Ammon's horn (tissue), 1 donor: Measurements from ENCODE around the gene LHX2.

Source experiments
- DNase-seq: peaks from one replicate; pipeline ENCODE4 v3.0.0-alpha.2; 2016; ENCODE audit warnings: low spot score

LHX2 gene

GRCh38 chr9:124014211-124014955, 2.8 kb downstream of the LHX2 start:
- no peak for DNase-seq

DNA sequence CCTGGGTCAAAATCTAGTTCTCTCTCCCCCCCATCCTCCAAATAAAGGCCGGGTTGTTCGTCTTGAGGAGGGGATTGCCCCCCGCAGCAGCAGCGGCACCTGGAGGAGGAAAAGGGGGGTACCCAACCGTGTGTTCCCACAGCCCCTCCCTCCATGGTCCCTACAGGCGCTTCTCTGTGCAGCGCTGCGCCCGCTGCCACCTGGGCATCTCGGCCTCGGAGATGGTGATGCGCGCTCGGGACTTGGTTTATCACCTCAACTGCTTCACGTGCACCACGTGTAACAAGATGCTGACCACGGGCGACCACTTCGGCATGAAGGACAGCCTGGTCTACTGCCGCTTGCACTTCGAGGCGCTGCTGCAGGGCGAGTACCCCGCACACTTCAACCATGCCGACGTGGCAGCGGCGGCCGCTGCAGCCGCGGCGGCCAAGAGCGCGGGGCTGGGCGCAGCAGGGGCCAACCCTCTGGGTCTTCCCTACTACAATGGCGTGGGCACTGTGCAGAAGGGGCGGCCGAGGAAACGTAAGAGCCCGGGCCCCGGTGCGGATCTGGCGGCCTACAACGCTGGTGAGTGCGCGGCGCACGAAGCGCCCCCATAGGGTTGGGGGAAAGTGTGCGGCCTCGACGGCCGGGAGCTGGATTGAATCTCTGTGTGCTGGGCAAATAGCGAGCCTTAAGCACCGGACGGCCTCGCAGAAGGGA, 3.5 kb downstream of the LHX2 start:
- no peak for DNase-seq

- no peak for DNase-seq
Observed at GRCh38 chr9:124015661-124016131, 4.1 kb downstream of the LHX2 start.

- DNase-seq: no peak
Observed at GRCh38 chr9:124016175-124017050, 4.8 kb downstream of the LHX2 start.

DNA sequence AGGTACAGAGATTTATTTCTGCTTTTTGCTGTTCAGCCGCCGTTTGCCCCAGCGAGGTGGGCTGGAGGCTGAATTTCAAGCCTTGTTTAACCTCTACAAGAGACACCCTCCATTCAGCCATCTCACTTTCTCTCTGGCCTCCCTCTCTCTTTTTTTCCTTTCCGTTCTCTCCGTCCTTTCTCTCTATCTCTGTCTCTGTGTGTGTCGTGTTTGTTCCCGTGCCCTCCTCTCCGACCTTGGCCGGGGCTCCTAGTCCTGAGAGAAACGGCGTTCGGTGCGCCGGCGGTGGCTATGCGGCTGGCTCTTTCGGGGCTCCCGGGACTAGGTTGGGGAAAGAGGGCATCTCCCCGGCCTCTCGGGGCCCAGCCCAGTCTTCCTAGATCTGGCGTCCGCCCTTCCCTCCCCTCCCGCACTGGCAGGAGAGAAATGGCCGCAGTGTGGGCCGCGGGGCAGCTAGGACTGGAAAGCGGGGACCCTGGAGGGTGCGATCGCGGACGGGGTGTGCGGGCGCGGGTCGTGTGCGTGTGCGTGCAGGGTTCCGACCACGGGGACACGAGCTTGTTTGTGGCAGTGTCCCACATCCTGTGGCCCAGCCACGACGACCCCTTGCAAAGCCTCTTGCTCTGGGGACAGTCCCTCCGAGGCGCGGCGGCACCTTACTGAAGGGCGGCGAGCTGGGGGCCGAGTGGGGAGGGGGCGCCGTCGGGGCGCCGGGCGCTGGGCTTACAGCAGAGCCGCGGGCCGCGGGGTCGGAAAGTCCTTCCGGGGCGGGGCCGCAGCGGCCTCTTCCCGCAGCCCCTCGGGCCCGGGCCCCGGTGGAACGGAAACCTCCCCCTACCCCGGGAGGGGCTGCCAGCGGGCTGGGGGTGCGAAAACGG, 5.7 kb downstream of the LHX2 start:
- DNase-seq: no peak

GRCh38 chr9:124017929-124018729, 6.6 kb downstream of the LHX2 start:
- no peak for DNase-seq

GRCh38 chr9:124018730-124019697, 7.4 kb downstream of the LHX2 start:
- DNase-seq: no peak

- DNase-seq: no peak
Observed at GRCh38 chr9:124019771-124020519, 8.4 kb downstream of the LHX2 start.

- no peak for DNase-seq
Observed at GRCh38 chr9:124020520-124021384, 9.2 kb downstream of the LHX2 start.

GRCh38 chr9:124021385-124021769, 9.8 kb downstream of the LHX2 start:
- DNase-seq: no peak

- DNase-seq: no peak
Observed at GRCh38 chr9:124022201-124023121, 10.9 kb downstream of the LHX2 start.

DNA sequence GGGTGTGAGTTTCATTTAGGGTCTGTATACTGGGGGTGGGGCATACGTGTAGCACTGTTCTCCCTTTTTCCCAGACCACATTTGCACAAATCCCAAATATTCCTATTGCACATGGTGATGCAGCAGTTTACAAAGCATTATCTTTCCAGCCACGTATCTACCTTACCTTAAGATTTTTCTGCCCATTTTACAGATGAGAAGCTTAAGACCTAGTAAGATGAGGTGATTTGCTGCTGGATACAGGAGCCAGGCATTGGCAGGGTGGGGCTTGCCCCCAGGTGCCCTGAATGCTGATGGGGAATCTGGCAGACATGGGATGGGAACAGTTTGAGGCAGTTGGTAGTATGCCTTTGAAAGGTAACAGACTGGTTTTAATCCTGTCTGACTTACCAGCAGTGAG, 12.5 kb downstream of the LHX2 start:
- no peak for DNase-seq

DNA sequence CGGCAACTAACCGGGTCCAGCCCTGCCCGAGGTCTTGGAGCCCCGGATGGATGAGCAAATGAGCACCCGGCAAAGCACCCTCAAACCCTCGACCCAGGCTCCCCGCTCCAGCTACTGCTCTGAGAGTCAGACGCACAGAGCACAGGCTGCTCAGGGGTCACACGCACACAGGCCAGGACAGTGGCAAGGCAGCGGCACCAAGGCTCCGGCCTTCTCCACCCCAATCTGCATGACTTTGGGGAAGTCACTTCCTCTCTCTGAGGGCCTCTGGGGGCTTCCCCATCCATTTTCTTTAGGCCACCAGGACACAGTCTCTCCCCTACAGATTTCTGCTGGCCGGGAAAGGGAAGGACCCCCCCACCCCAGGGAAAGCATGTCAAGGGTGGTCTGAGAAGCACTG, 18.0 kb downstream of the LHX2 start:
- no peak for DNase-seq

- DNase-seq: no peak
Observed at GRCh38 chr9:124030969-124031451, 19.4 kb downstream of the LHX2 start.

DNA sequence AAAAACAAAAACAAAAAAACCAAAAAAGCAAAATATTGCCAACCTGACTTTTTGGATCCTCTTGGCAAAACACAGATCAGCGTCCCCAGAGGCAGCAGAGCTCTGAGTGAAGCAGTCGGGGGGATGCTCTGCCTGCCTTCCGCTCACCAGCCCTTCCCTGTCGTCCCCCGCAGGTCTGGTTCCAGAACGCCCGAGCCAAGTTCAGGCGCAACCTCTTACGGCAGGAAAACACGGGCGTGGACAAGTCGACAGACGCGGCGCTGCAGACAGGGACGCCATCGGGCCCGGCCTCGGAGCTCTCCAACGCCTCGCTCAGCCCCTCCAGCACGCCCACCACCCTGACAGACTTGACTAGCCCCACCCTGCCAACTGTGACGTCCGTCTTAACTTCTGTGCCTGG, 20.7 kb downstream of the LHX2 start:
- DNase-seq: no peak

DNA sequence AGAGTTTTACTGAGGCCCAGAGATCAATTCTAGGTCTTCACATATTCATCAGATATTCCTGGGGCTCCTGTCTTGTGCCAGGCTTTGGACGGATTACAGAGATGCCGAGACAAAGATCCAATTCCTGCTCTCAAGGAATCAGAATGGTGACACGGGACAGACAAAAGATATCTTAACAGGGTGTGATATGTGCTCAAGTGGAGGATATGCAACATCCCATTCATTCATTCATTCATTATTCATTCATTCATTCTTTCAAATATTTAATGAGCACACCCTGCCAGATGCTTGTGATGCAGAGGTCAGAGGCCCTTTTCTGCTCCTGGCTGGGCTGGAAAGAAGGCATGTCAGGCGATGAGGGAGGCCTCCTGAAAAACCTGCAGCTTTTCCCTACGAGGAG, 21.8 kb downstream of the LHX2 start:
- DNase-seq: no peak

DNA sequence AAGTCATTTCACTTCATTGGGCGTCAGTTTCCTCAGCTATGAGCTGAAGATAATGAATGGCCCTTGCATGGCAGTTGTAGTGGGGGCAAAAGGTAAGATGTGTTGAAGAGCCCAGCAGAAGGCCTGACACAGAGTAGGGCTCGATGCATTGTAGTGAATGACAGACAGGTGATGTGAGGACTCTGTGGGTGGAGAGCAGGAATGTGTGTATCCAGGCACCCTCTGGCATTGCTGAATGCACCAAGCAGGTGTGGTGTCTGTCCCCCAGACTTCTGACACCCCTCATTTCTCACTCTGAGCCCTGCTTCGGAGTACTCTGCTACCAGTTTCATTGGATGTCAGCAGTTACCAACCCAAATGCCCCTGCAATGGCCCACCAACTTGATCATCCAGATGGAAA, 22.4 kb downstream of the LHX2 start:
- DNase-seq: no peak
